ENCODE results near the gene GPR139.

The GPR139 gene

GRCh38 chr16:20073203-20074098, at the start of gene GPR139:
Gene GPR139, minus strand, starts transcription at chr16:20073890. Its CDS starts 274 bp downstream, at chr16:20073616.
- TF ChIP-seq YY1 (IDR thresholded peaks at IDR 0.05; ENCODE audit: insufficient read depth, insufficient read length) (no peak), SUZ12 (IDR thresholded peaks at IDR 0.05; ENCODE audit: extremely low read depth, insufficient read depth, insufficient read length) (no peak), ZNF274 (IDR thresholded peaks at IDR 0.05; ENCODE audit: low read depth, low read length) (no peak)
- peaks cover 12% of the 10 kb centered on the region for H3K4me1 ChIP-seq (ENCODE audit: insufficient read depth, insufficient read length)
- H3K9me3 ChIP-seq (ENCODE audit: insufficient read depth, low read length) = 0 out of 2 replicates have a peak, but pooled peaks cover 2% of the 10 kb centered on the region
- H3K36me3 ChIP-seq (ENCODE audit: insufficient read depth, insufficient read length, low read length) = no peaks in the 10 kb centered on the region
- no peak for DNase-seq (ENCODE audit: low read depth, low spot score)
- peak within 1 kb of the TSS; percentile 83 for H3K4me3 ChIP-seq (ENCODE audit: insufficient read length, low read depth)
- H3K9ac ChIP-seq (ENCODE audit: insufficient read length, low read depth) = peak within 1 kb of the TSS; percentile 86
- peaks cover 43% of the 10 kb centered on the region for H3K27me3 ChIP-seq (ENCODE audit: insufficient read depth, insufficient read length)

GRCh38 chr16:20122011-20122410, 48.3 kb upstream of the GPR139 start:
- Histone ChIP-seq H3K9ac (ENCODE audit: insufficient read length, low read depth) (no peak overlapping the region), H3K9me3 (ENCODE audit: insufficient read depth, low read length) (peaks cover 20% of the 10 kb centered on the region; the same call in 1 of the 2 replicates), H3K36me3 (ENCODE audit: insufficient read depth, insufficient read length, low read length) (no peaks in the 10 kb centered on the region), H3K27me3 (ENCODE audit: insufficient read depth, insufficient read length) (no peaks in the 10 kb centered on the region), H3K4me1 (ENCODE audit: insufficient read depth, insufficient read length) (no peaks in the 10 kb centered on the region), H3K4me3 (ENCODE audit: insufficient read length, low read depth) (no peak overlapping the region)
- TF ChIP-seq ZNF274 (IDR thresholded peaks at IDR 0.05; ENCODE audit: low read depth, low read length) = no peak
- no peak for TF ChIP-seq YY1 (IDR thresholded peaks at IDR 0.05; ENCODE audit: insufficient read depth, insufficient read length)
- TF ChIP-seq SUZ12 (IDR thresholded peaks at IDR 0.05; ENCODE audit: extremely low read depth, insufficient read depth, insufficient read length) = no peak
- no peak for DNase-seq (ENCODE audit: low read depth, low spot score)

- Histone ChIP-seq H3K4me1 (ENCODE audit: insufficient read depth, insufficient read length) (peaks cover 3% of the 10 kb centered on the region), H3K9ac (ENCODE audit: insufficient read length, low read depth) (no peak overlapping the region), H3K9me3 (ENCODE audit: insufficient read depth, low read length) (no peaks in the 10 kb centered on the region), H3K36me3 (ENCODE audit: insufficient read depth, insufficient read length, low read length) (no peaks in the 10 kb centered on the region), H3K4me3 (ENCODE audit: insufficient read length, low read depth) (no peak overlapping the region), H3K27me3 (ENCODE audit: insufficient read depth, insufficient read length) (no peaks in the 10 kb centered on the region)
- no peak for DNase-seq (ENCODE audit: low read depth, low spot score)
- TF ChIP-seq YY1 (IDR thresholded peaks at IDR 0.05; ENCODE audit: insufficient read depth, insufficient read length) (no peak), SUZ12 (IDR thresholded peaks at IDR 0.05; ENCODE audit: extremely low read depth, insufficient read depth, insufficient read length) (no peak), ZNF274 (IDR thresholded peaks at IDR 0.05; ENCODE audit: low read depth, low read length) (no peak)
Measured at GRCh38 chr16:20114356-20114755, 40.7 kb upstream of the GPR139 start.

GRCh38 chr16:20111143-20111542, 37.5 kb upstream of the GPR139 start:
- Histone ChIP-seq H3K4me3 (ENCODE audit: insufficient read length, low read depth) (no peak overlapping the region), H3K9ac (ENCODE audit: insufficient read length, low read depth) (no peak overlapping the region), H3K36me3 (ENCODE audit: insufficient read depth, insufficient read length, low read length) (no peaks in the 10 kb centered on the region), H3K9me3 (ENCODE audit: insufficient read depth, low read length) (no peaks in the 10 kb centered on the region), H3K4me1 (ENCODE audit: insufficient read depth, insufficient read length) (peaks cover 3% of the 10 kb centered on the region), H3K27me3 (ENCODE audit: insufficient read depth, insufficient read length) (no peaks in the 10 kb centered on the region)
- no peak for DNase-seq (ENCODE audit: low read depth, low spot score)
- TF ChIP-seq YY1 (IDR thresholded peaks at IDR 0.05; ENCODE audit: insufficient read depth, insufficient read length) = no peak
- no peak for TF ChIP-seq ZNF274 (IDR thresholded peaks at IDR 0.05; ENCODE audit: low read depth, low read length)
- no peak for TF ChIP-seq SUZ12 (IDR thresholded peaks at IDR 0.05; ENCODE audit: extremely low read depth, insufficient read depth, insufficient read length)

GRCh38 chr16:20107083-20107482, 33.4 kb upstream of the GPR139 start:
- H3K27me3 ChIP-seq (ENCODE audit: insufficient read depth, insufficient read length) = peaks cover 10% of the 10 kb centered on the region
- TF ChIP-seq ZNF274 (IDR thresholded peaks at IDR 0.05; ENCODE audit: low read depth, low read length) (no peak), YY1 (IDR thresholded peaks at IDR 0.05; ENCODE audit: insufficient read depth, insufficient read length) (no peak), SUZ12 (IDR thresholded peaks at IDR 0.05; ENCODE audit: extremely low read depth, insufficient read depth, insufficient read length) (no peak)
- DNase-seq (ENCODE audit: low read depth, low spot score) = no peak

GRCh38 chr16:20104563-20105183, 31.0 kb upstream of the GPR139 start:
- Histone ChIP-seq H3K27me3 (ENCODE audit: insufficient read depth, insufficient read length) (peaks cover 11% of the 10 kb centered on the region), H3K36me3 (ENCODE audit: insufficient read depth, insufficient read length, low read length) (no peaks in the 10 kb centered on the region)
- DNase-seq (ENCODE audit: low read depth, low spot score) = no peak

More at GRCh38 chr16:20107083-20107482, 33.4 kb upstream of the GPR139 start:
- no peaks in the 10 kb centered on the region for H3K4me1 ChIP-seq (ENCODE audit: insufficient read depth, insufficient read length)
- no peak overlapping the region for H3K9ac ChIP-seq (ENCODE audit: insufficient read length, low read depth)
- no peaks in the 10 kb centered on the region for H3K9me3 ChIP-seq (ENCODE audit: insufficient read depth, low read length)
- no peaks in the 10 kb centered on the region for H3K36me3 ChIP-seq (ENCODE audit: insufficient read depth, insufficient read length, low read length)
- H3K4me3 ChIP-seq (ENCODE audit: insufficient read length, low read depth) = no peak overlapping the region

GRCh38 chr16:20102521-20102920, 28.8 kb upstream of the GPR139 start:
- no peak for DNase-seq (ENCODE audit: low read depth, low spot score)
- H3K4me3 ChIP-seq (ENCODE audit: insufficient read length, low read depth) = no peak overlapping the region

More at GRCh38 chr16:20104563-20105183, 31.0 kb upstream of the GPR139 start:
- H3K9ac ChIP-seq (ENCODE audit: insufficient read length, low read depth) = no peak overlapping the region
- H3K4me3 ChIP-seq (ENCODE audit: insufficient read length, low read depth) = no peak overlapping the region
- H3K4me1 ChIP-seq (ENCODE audit: insufficient read depth, insufficient read length) = no peaks in the 10 kb centered on the region
- no peak for TF ChIP-seq ZNF274 (IDR thresholded peaks at IDR 0.05; ENCODE audit: low read depth, low read length)
- TF ChIP-seq YY1 (IDR thresholded peaks at IDR 0.05; ENCODE audit: insufficient read depth, insufficient read length) = no peak
- no peaks in the 10 kb centered on the region for H3K9me3 ChIP-seq (ENCODE audit: insufficient read depth, low read length)

More at GRCh38 chr16:20102521-20102920, 28.8 kb upstream of the GPR139 start:
- Histone ChIP-seq H3K36me3 (ENCODE audit: insufficient read depth, insufficient read length, low read length) (no peaks in the 10 kb centered on the region), H3K9ac (ENCODE audit: insufficient read length, low read depth) (no peak overlapping the region), H3K9me3 (ENCODE audit: insufficient read depth, low read length) (no peaks in the 10 kb centered on the region), H3K27me3 (ENCODE audit: insufficient read depth, insufficient read length) (peaks cover 11% of the 10 kb centered on the region), H3K4me1 (ENCODE audit: insufficient read depth, insufficient read length) (no peaks in the 10 kb centered on the region)
- TF ChIP-seq ZNF274 (IDR thresholded peaks at IDR 0.05; ENCODE audit: low read depth, low read length) = no peak
- no peak for TF ChIP-seq YY1 (IDR thresholded peaks at IDR 0.05; ENCODE audit: insufficient read depth, insufficient read length)
- TF ChIP-seq SUZ12 (IDR thresholded peaks at IDR 0.05; ENCODE audit: extremely low read depth, insufficient read depth, insufficient read length) = no peak
